Measurements from ENCODE around the gene CYSRT1. TPM values are rescaled to one million over a fixed set of nuclear protein-coding genes. Genes with fewer than 3 reads are reported as not detected.
"Not testable (repeated sequence)": the region's sequence is repeated elsewhere in the genome, so short reads cannot be mapped to it uniquely, and the experiment has no call there.

CYSRT1 gene
- total and polyA plus RNA-seq, 10 donors: 0.36 to 0.94 (median 0.64) TPM; not detected in 5

DNA sequence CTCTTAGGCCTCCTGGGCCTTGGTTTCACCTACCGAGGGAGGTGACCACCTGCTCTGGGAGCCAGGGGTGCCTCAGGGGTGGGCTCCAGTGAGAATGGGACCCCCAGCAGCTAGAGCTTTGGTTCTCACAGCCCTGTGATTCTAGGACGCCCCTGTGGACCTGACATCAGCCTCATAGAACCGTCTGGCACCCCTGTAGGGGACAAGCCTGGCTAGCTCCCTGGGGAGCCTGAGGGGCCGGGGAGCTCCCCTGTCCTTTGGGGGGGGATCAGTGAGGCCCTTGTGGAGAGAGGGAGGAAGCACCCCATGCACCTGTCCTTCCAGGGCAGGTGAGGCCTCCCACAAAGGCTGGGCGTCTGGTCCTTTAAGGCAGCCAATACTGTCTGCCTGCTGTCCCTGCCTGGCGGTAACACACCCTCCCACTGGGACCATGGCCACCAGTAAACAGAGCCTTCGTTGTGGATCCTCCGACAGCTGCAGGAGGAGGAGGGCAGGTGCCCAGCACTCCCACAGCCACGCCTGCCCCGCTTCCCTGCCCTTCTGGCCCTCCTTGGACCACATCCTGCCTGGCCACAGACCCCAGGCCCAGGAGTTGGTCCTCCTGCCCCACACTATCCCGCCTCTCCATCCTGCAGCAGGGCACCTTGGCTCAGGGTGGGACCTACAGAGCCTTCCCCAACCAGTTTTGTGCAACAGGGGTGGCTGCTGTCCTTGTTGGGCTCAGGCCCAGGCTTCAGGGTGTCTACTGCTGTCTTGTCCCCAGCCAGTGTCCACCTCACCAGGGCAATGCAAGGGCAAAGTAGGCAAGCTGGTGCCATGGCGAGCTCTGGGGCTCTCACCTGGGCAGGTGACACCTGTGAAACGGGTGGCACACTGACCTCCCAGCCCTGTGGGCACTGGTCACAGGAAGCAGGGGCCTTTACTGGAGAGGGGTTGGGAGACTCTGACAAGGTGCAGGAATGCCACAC, 13.1 kb downstream of the CYSRT1 start:
- 81 to 88% (median 83%) methylated on average over 8 to 13 of the region's 13 CpGs for WGBS, 5 donors
- Histone ChIP-seq H3K36me3 (peaks cover 0 to 14% (median 10%) of the 10 kb centered on the region in 6 donors), H3K4me1 (peaks cover 30 to 82% (median 70%) of the 10 kb centered on the region in 6 donors), H3K27me3 (replicated peaks in 1 of 7) (peaks cover 0 to 29% (median 14%) of the 10 kb centered on the region in 7 donors), H3K4me3 (no peak overlapping the region), H3K27ac (no peak overlapping the region), H3K9me3 (no peaks in the 10 kb centered on the region)
- TF ChIP-seq, protein P1, sequence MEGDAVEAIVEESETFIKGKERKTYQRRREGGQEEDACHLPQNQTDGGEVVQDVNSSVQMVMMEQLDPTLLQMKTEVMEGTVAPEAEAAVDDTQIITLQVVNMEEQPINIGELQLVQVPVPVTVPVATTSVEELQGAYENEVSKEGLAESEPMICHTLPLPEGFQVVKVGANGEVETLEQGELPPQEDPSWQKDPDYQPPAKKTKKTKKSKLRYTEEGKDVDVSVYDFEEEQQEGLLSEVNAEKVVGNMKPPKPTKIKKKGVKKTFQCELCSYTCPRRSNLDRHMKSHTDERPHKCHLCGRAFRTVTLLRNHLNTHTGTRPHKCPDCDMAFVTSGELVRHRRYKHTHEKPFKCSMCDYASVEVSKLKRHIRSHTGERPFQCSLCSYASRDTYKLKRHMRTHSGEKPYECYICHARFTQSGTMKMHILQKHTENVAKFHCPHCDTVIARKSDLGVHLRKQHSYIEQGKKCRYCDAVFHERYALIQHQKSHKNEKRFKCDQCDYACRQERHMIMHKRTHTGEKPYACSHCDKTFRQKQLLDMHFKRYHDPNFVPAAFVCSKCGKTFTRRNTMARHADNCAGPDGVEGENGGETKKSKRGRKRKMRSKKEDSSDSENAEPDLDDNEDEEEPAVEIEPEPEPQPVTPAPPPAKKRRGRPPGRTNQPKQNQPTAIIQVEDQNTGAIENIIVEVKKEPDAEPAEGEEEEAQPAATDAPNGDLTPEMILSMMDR (IDR thresholded peaks at IDR 0.05 in 8 of 11, conservative IDR thresholded peaks at IDR 0.05 in 3 of 11): no peak
- TF ChIP-seq POLR2AphosphoS5 (IDR thresholded peaks at IDR 0.05) (no peak), POLR2A (IDR thresholded peaks at IDR 0.05) (no peak)
- intact Hi-C loops (cut with DNase I; ENCODE audit: low total_unique reads): no loop called here
- no peak for DNase-seq

DNA sequence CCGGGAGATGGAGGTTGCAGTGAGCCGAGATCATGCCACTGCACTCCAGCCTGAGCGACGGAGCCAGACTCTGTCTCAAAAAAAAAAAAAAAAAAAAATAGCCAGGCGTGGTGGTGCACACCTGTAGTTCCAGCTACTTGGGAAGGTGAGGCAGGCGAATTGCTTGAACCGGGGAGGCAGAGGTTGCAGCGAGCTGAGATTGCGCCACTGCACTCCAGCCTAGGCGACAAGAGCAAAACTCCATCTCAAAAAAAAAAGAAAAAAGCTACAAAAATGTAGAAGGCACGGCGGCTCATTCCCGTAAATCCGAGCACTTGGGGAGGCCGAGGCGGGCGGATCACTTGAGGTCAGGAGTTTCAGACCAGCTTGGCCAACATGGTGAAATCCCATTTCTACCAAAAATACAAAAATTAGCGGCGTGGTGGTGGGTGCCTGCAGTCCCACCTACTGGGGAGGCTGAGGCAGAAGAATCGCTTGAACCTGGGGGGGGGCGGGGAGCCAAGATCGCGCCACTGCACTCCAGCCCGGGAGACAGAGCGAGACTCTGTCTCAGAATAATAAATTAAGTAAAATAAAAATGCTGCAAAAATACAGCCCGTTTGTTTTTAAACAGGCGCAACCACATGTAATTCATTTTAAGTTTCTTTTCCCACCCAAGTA, 14.7 kb downstream of the CYSRT1 start:
- H3K9me3 ChIP-seq; DNase-seq; intact Hi-C loops (cut with DNase I; ENCODE audit: low total_unique reads): not testable (repeated sequence)
- Histone ChIP-seq H3K27ac (peak overlapping the region; percentile 92 to 99 (median 96)), H3K27me3 (replicated peaks in 1 of 7) (peaks cover 0 to 13% (median 2%) of the 10 kb centered on the region in 7 donors), H3K4me1 (peaks cover 30 to 90% (median 79%) of the 10 kb centered on the region in 6 donors), H3K36me3 (peaks cover 0 to 24% (median 18%) of the 10 kb centered on the region in 6 donors), H3K4me3 (peak overlapping the region; percentile 64 to 94 (median 80))
- WGBS, 5 donors: 53 to 58% (median 54%) methylated on average over 24 to 27 of the region's 27 CpGs

DNA sequence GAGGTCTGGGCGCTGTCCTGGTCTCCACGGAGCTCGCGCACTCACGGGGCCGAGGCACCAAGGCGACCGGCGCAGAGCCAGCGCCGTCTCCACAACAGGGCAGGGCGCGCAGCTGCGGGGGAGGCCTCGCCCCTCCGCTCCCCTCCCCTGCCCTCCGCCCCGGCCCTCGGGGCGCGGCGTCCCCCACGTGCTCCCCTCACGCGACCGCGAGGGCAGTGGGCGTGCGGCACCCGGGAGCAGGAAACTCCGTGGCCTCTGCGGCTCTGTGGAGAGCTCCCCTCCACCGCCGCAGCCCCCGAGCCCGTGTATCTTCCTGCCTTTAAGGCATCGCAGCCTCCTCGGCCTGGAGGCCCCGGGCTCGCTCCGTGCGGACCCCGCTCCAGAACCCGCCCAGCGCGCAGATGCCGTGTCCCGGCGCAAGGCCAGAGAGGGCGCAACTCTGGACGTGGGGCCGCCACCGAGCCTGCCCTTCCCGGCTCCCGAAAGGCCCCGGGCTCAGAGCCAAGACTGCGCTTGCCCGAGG, 15.4 kb downstream of the CYSRT1 start:
- no peaks in the 10 kb centered on the region for H3K9me3 ChIP-seq
- peaks cover 0 to 6% (median 0%) of the 10 kb centered on the region in 7 donors for H3K27me3 ChIP-seq (replicated peaks in 1 of 7)
- H3K36me3 ChIP-seq: peaks cover 0 to 24% (median 18%) of the 10 kb centered on the region in 6 donors
- H3K4me1 ChIP-seq: peaks cover 30 to 86% (median 72%) of the 10 kb centered on the region in 6 donors
- intact Hi-C loops (cut with DNase I; ENCODE audit: low total_unique reads): no loop called here
- 0 to 1% (median 0%) methylated on average over 10 to 58 of the region's 58 CpGs for WGBS, 5 donors
- TF ChIP-seq POLR2A (IDR thresholded peaks at IDR 0.05) (peak in 1 of 3 donors; percentile 39), POLR2AphosphoS5 (IDR thresholded peaks at IDR 0.05) (peak in 2 of 3 donors; percentile 30 to 33)
- TF ChIP-seq, protein P1 (IDR thresholded peaks at IDR 0.05 in 8 of 11, conservative IDR thresholded peaks at IDR 0.05 in 3 of 11): peak in 1 of 11 experiments; percentile 10
- peak overlapping the region; percentile 64 to 94 (median 80) for H3K4me3 ChIP-seq
- H3K27ac ChIP-seq: peak overlapping the region; percentile 92 to 99 (median 96)
- DNase-seq: no peak

DNA sequence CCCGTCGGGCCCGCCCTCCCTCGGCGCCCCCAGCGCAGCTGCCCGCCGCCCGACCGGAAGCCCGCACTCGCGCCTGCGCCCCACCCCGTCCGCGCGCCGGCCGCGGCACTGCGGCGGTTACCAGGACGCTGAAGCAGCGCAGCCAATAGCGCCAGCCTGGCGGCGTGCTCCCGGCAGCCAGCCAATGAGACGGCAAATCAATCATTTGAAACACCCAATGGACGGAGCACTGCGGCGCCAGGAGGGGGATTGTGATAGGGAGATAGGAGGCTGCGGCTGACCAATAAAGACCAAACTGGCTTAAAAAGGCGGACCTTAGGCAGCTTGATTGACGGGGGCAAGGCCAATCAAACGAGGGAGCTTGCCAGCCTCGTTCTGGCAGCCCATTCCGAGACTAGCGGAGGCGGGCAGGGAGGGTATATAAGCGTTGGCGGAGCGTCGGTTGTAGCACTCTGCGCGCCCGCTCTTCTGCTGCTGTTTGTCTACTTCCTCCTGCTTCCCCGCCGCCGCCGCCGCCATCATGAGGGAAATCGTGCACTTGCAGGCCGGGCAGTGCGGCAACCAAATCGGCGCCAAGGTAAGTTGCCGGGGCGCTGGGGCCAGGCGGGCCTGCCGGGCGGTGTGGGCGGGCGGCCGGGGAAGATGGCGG, 16.0 kb downstream of the CYSRT1 start, which contains the start of gene TUBB4B:
TSS of gene TUBB4B (plus strand) at position 447 of the 649 bp plus-strand sequence. CDS start at position 521, 74 bp downstream.
- Histone ChIP-seq H3K27ac (peak within 1 kb of the TSS; percentile 92 to 99 (median 96)), H3K36me3 (peaks cover 0 to 24% (median 18%) of the 10 kb centered on the region in 6 donors), H3K27me3 (replicated peaks in 1 of 7) (peaks cover 0 to under 1% (median 0%) of the 10 kb centered on the region in 7 donors), H3K4me3 (peak within 1 kb of the TSS; percentile 75 to 94 (median 81)), H3K4me1 (peaks cover 25 to 80% (median 66%) of the 10 kb centered on the region in 6 donors), H3K9me3 (no peaks in the 10 kb centered on the region)
- TF ChIP-seq POLR2A (IDR thresholded peaks at IDR 0.05) (peak; percentile 100), POLR2AphosphoS5 (IDR thresholded peaks at IDR 0.05) (peak; percentile 100)
- TF ChIP-seq, protein P1 (IDR thresholded peaks at IDR 0.05 in 8 of 11, conservative IDR thresholded peaks at IDR 0.05 in 3 of 11): peak in 4 of 11 experiments; percentile 5 to 48 (median 30)
- intact Hi-C loops (cut with DNase I; ENCODE audit: low total_unique reads): no loop called here
- DNase-seq: peak; percentile 99
- WGBS, 5 donors: 0 to 2% (median 1%) methylated on average over 42 to 67 of the region's 67 CpGs

Measured in spleen (tissue), 11 donors.